Measurements from ENCODE around the gene SOS1.

The SOS1 gene

DNA sequence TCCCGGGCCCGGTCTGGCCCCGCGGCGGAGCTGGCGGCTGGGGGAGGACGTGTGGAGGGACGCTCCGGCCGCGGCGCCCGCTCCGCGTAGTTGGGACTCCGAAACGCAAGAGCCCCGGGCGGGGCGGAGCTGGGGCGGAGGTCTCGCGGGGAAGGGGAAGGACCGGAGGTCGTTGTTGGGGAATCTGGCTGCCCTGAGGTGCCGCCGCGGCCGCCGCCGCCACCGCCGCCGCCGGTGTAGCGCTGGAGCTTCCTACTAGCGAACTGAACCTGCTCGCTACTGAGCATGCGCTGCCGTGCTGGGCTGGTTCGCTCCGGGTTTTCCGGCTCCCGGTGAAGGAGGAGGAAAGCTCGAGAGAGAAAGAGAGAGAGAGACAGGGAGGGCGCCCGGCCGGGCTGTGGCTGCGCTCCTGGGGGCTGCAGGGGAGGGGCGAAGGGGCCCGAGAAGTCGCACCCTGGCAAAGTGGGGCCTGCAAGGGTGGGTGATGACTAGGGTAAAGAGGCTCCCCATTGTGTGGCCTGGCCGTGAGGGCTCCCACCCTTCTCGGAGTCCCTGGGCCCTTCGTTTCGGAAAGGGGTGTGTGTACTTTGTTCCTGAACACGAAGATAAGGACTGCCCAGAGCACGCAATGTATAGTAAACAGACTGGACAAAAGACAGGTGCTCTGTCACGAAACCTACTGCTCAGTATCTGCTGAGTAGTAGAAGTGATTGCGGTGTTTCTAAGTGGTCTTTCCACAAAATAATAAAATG lies at the start of gene SOS1:
TSS of gene SOS1 (minus strand) at position 281 of the 752 bp plus-strand sequence. CDS start 629 bp downstream, outside the sequence.
- POLR2A ChIA-PET = interaction anchor here (0.8 to 3.0 kb wide), 12 partner anchors 9 to 370 kb away, joined by 3 to 21 read pairs (median 7); partner anchors contain the start of gene SRSF7
- CTCF ChIA-PET = interaction anchor here (0.6 to 2.1 kb wide), 4 partner anchors 62 to 436 kb away, joined by 3 to 10 read pairs (median 4); no protein-coding TSS in a partner anchor
- TF ChIP-seq CTBP1 (IDR thresholded peaks at IDR 0.05; ENCODE audit: borderline replicate concordance) (no peak), SUZ12 (IDR thresholded peaks at IDR 0.05) (no peak), ARNT (IDR thresholded peaks at IDR 0.05) (no peak), BHLHE40 (IDR thresholded peaks at IDR 0.05; ENCODE audit: borderline replicate concordance) (no peak), FOXA1 (IDR thresholded peaks at IDR 0.05) (no peak), FOXM1 (IDR thresholded peaks at IDR 0.05; ENCODE audit: borderline replicate concordance) (no peak), LEF1 (IDR thresholded peaks at IDR 0.05; ENCODE audit: borderline replicate concordance) (no peak), TARDBP (IDR thresholded peaks at IDR 0.05) (no peak), SP1 (IDR thresholded peaks at IDR 0.05) (no peak)
- DNase-seq (ENCODE audit: extremely low spot score) = peak; percentile 89

DNA sequence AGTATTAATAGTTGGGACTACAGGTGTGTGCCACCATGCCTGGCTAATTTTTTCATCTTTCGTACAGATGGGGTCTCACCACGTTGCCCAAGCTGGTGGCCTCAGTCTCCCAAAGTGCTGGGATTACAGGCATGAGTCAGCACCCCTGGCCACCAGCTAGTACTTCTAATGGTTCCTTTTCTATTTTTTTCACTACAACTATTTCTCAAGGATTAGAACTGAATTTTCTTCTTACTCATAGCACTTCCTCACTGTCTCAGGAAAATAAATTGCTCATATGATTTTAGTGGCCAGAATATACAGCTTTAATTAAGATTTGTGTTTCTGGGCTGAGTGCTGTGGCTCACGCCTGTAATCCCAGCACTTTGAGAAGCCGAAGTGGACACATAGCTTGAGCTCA lies 43.2 kb upstream of the SOS1 start:
- TF ChIP-seq CTBP1 (IDR thresholded peaks at IDR 0.05; ENCODE audit: borderline replicate concordance) = no peak
- no peak for TF ChIP-seq BHLHE40 (IDR thresholded peaks at IDR 0.05; ENCODE audit: borderline replicate concordance)
- TF ChIP-seq NFRKB (IDR thresholded peaks at IDR 0.05) = no peak
- no peak for TF ChIP-seq PKNOX1 (IDR thresholded peaks at IDR 0.05)
- TF ChIP-seq L3MBTL2 (conservative IDR thresholded peaks at IDR 0.05) = no peak
- TF ChIP-seq ZNF384 (IDR thresholded peaks at IDR 0.05) = no peak
- TF ChIP-seq ELF4 (IDR thresholded peaks at IDR 0.05) = no peak
- no peak for TF ChIP-seq FOXK2 (IDR thresholded peaks at IDR 0.05)
- no peak for TF ChIP-seq SUZ12 (IDR thresholded peaks at IDR 0.05)
- no peak for TF ChIP-seq HDGF (IDR thresholded peaks at IDR 0.05; ENCODE audit: borderline replicate concordance)
- TF ChIP-seq FOXA1 (IDR thresholded peaks at IDR 0.05) = no peak
- no peak for TF ChIP-seq TARDBP (IDR thresholded peaks at IDR 0.05)
- TF ChIP-seq SP1 (IDR thresholded peaks at IDR 0.05) = no peak
- CTCF ChIA-PET = no interaction called here
- DNase-seq (ENCODE audit: extremely low spot score) = no peak
- POLR2A ChIA-PET = interaction anchor here (0.6 kb wide), 1 partner anchor 21 kb away, joined by 3 read pairs; no protein-coding TSS in a partner anchor

DNA sequence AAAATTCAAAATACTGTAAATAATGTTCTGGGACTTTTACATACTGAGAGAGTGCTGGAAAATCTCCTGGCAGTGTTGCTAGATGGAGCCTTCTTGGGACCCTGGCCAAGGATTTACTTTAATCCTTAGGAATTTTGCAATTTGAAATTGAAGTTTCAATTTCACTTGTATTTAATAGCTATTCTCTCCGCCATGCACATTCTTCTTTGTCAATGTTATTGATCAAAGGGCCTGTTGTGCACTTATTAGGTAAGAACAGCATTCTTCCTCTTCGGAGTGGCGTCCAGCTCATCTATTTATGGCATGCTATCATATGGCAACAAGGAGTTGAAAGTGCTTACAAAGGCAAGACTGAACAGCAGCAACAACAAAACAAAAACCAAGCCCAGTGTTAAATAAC lies 40.1 kb upstream of the SOS1 start:
- ChIA-PET CTCF (no interaction called here), POLR2A (no interaction called here)
- TF ChIP-seq ARNT (IDR thresholded peaks at IDR 0.05) (no peak), CTBP1 (IDR thresholded peaks at IDR 0.05; ENCODE audit: borderline replicate concordance) (no peak), ZNF384 (IDR thresholded peaks at IDR 0.05) (no peak), L3MBTL2 (conservative IDR thresholded peaks at IDR 0.05) (no peak), SP1 (IDR thresholded peaks at IDR 0.05) (no peak), ELF4 (IDR thresholded peaks at IDR 0.05) (no peak), HDGF (IDR thresholded peaks at IDR 0.05; ENCODE audit: borderline replicate concordance) (no peak), FOXK2 (IDR thresholded peaks at IDR 0.05) (no peak), BHLHE40 (IDR thresholded peaks at IDR 0.05; ENCODE audit: borderline replicate concordance) (no peak), NFRKB (IDR thresholded peaks at IDR 0.05) (no peak), FOXA1 (IDR thresholded peaks at IDR 0.05) (no peak), SUZ12 (IDR thresholded peaks at IDR 0.05) (no peak), PKNOX1 (IDR thresholded peaks at IDR 0.05) (no peak), TARDBP (IDR thresholded peaks at IDR 0.05) (no peak), LEF1 (IDR thresholded peaks at IDR 0.05; ENCODE audit: borderline replicate concordance) (no peak)
- DNase-seq (ENCODE audit: extremely low spot score) = no peak

DNA sequence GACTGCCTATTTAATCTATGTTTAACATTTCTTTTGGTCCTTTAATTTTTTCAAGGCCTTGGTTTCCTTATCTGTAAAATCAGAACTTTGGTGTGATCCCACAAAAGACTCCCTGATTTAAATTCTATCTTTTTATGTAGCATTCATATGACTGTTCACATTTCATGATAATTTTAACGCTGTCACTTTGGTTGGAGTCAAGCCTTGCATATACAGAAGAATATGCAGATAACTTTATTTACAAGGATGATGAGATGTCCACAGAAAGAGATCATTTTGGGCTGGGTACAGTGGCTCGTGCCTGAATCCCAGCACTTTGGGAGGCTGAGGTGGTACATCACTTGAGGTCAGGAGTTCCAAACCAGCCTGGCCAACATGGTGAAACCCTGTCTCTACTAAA lies 38.4 kb upstream of the SOS1 start:
- POLR2A ChIA-PET = no interaction called here
- no peak for TF ChIP-seq FOXK2 (IDR thresholded peaks at IDR 0.05)
- no peak for DNase-seq (ENCODE audit: extremely low spot score)
- CTCF ChIA-PET = no interaction called here

GRCh38 chr2:39158351-39158750 lies 37.5 kb upstream of the SOS1 start:
- TF ChIP-seq ZNF384 (IDR thresholded peaks at IDR 0.05) (no peak), FOXA1 (IDR thresholded peaks at IDR 0.05) (no peak), LEF1 (IDR thresholded peaks at IDR 0.05; ENCODE audit: borderline replicate concordance) (no peak), ELF4 (IDR thresholded peaks at IDR 0.05) (no peak), FOXK2 (IDR thresholded peaks at IDR 0.05) (no peak), FOXM1 (IDR thresholded peaks at IDR 0.05; ENCODE audit: borderline replicate concordance) (no peak), CTBP1 (IDR thresholded peaks at IDR 0.05; ENCODE audit: borderline replicate concordance) (no peak), PKNOX1 (IDR thresholded peaks at IDR 0.05) (no peak), SUZ12 (IDR thresholded peaks at IDR 0.05) (no peak), TARDBP (IDR thresholded peaks at IDR 0.05) (no peak), ARNT (IDR thresholded peaks at IDR 0.05) (no peak), HDGF (IDR thresholded peaks at IDR 0.05; ENCODE audit: borderline replicate concordance) (no peak), NFRKB (IDR thresholded peaks at IDR 0.05) (no peak), L3MBTL2 (conservative IDR thresholded peaks at IDR 0.05) (no peak), SP1 (IDR thresholded peaks at IDR 0.05) (no peak), BHLHE40 (IDR thresholded peaks at IDR 0.05; ENCODE audit: borderline replicate concordance) (no peak)
- ChIA-PET CTCF (no interaction called here), POLR2A (no interaction called here)
- DNase-seq (ENCODE audit: extremely low spot score) = no peak

GRCh38 chr2:39156846-39157245 lies 36.0 kb upstream of the SOS1 start:
- TF ChIP-seq SUZ12 (IDR thresholded peaks at IDR 0.05) (no peak), NFRKB (IDR thresholded peaks at IDR 0.05) (no peak), FOXA1 (IDR thresholded peaks at IDR 0.05) (no peak), HDGF (IDR thresholded peaks at IDR 0.05; ENCODE audit: borderline replicate concordance) (no peak), CTBP1 (IDR thresholded peaks at IDR 0.05; ENCODE audit: borderline replicate concordance) (no peak), BHLHE40 (IDR thresholded peaks at IDR 0.05; ENCODE audit: borderline replicate concordance) (no peak), TARDBP (IDR thresholded peaks at IDR 0.05) (no peak), ZNF384 (IDR thresholded peaks at IDR 0.05) (no peak), LEF1 (IDR thresholded peaks at IDR 0.05; ENCODE audit: borderline replicate concordance) (no peak), FOXM1 (IDR thresholded peaks at IDR 0.05; ENCODE audit: borderline replicate concordance) (no peak), L3MBTL2 (conservative IDR thresholded peaks at IDR 0.05) (no peak), FOXK2 (IDR thresholded peaks at IDR 0.05) (no peak), PKNOX1 (IDR thresholded peaks at IDR 0.05) (no peak), ARNT (IDR thresholded peaks at IDR 0.05) (no peak), SP1 (IDR thresholded peaks at IDR 0.05) (no peak), ELF4 (IDR thresholded peaks at IDR 0.05) (no peak)
- CTCF ChIA-PET = no interaction called here
- DNase-seq (ENCODE audit: extremely low spot score) = no peak
- POLR2A ChIA-PET = no interaction called here

Data from HEK293T (cell line).